SK-N-SH (cell line): ENCODE data around the gene PRKAR1A. TPM values are rescaled to one million over a fixed set of nuclear protein-coding genes. Genes with fewer than 3 reads are reported as not detected.

Experiments used
- CTCF ChIA-PET: fragments of 300-600, 350-600 bp; formaldehyde crosslinking; extraction: SDS; loops from one replicate; lab custom pipeline; 2021; lab: Yijun Ruan, JAX
- POLR2A ChIA-PET: fragments of 350-600 bp; sonication (Branson Sonifier 250); formaldehyde crosslinking; extraction: SDS; loops from one replicate; lab custom pipeline; 2020; ENCODE audit warnings: antibody characterized with exemption, inconsistent platforms; lab: Yijun Ruan, JAX
- DNase-seq: peaks from one replicate; pipeline ENCODE4 v3.0.0; 2012
- H2AFZ ChIP-seq: fragments of 200-600 bp; sonication (generic); 2 replicates; pipeline ENCODE4 v1.8.1; 2016; ENCODE audit warnings: antibody characterized with exemption, mild to moderate bottlenecking, low read depth
- H3F3A ChIP-seq: fragments of 200-600 bp; sonication (generic); replicated peaks from 2 replicates; pipeline ENCODE3; 2016; ENCODE audit warnings: antibody characterized with exemption, mild to moderate bottlenecking; ENCODE audit not compliant: insufficient read depth
- H3K27ac ChIP-seq, 2 experiments: fragments of 200-500 bp in 1 of 2; fragments of 200-600 bp in 1 of 2; sonication (Bioruptor generic) in 1 of 2; sonication (generic), shearing (Covaris generic) in 1 of 2; 2 replicates each; pipeline versions ENCODE4 v1.5.1 to v1.6.1; 2014 to 2016; ENCODE audit warnings: low read depth in 2 of 2, inconsistent platforms in 1 of 2, low read length in 1 of 2, mild to moderate bottlenecking in 1 of 2, mixed read lengths in 1 of 2
- H3K27me3 ChIP-seq: fragments of 200-600 bp; sonication (generic), shearing (Covaris generic); 2 replicates; pipeline ENCODE4 v1.6.1; 2016; ENCODE audit warnings: mixed run types; ENCODE audit not compliant: insufficient read depth
- H3K36me3 ChIP-seq, 2 experiments: fragments of 200-500 bp in 1 of 2; fragments of 200-600 bp in 1 of 2; sonication (Bioruptor generic) in 1 of 2; sonication (generic) in 1 of 2; replicated peaks in 1 of 2; 2 replicates each; pipeline versions ENCODE3 to v1.5.1; 2014 to 2016; ENCODE audit warnings: low read length in 1 of 2, mild to moderate bottlenecking in 1 of 2; ENCODE audit not compliant: insufficient read depth in 2 of 2, control insufficient read depth in 1 of 2
- H3K4me1 ChIP-seq, 2 experiments: fragments of 200-500 bp in 1 of 2; fragments of 200-600 bp in 1 of 2; sonication (Bioruptor generic) in 1 of 2; sonication (generic), shearing (Covaris generic) in 1 of 2; 2 replicates each; pipeline versions ENCODE4 v1.5.1 to v1.6.1; 2014 to 2016; ENCODE audit warnings: low read depth in 1 of 2, low read length in 1 of 2, mixed run types in 1 of 2; ENCODE audit not compliant: insufficient read depth in 2 of 2, control insufficient read depth in 1 of 2
- H3K4me2 ChIP-seq: fragments of 200-600 bp; sonication (generic), shearing (Covaris generic); 2 replicates; pipeline ENCODE4 v1.6.1; 2017; ENCODE audit warnings: mixed run types
- H3K4me3 ChIP-seq, 2 experiments: fragments of 200-500 bp in 1 of 2; fragments of 200-600 bp in 1 of 2; sonication (Bioruptor generic) in 1 of 2; sonication (generic), shearing (Covaris generic) in 1 of 2; 2 replicates each; pipeline versions ENCODE4 v1.5.1 to v1.8.1; 2014 to 2016; ENCODE audit warnings: low read depth in 2 of 2, inconsistent platforms in 1 of 2, low read length in 1 of 2, mild to moderate bottlenecking in 1 of 2, mixed read lengths in 1 of 2, moderate library complexity in 1 of 2
- H3K79me2 ChIP-seq: fragments of 200-600 bp; sonication (generic); 2 replicates; pipeline ENCODE4 v1.8.1; 2017; ENCODE audit warnings: mild to moderate bottlenecking; ENCODE audit not compliant: insufficient read depth
- H3K9ac ChIP-seq: fragments of 200-600 bp; sonication (generic); 2 replicates; pipeline ENCODE4 v1.6.1; 2017; ENCODE audit warnings: mixed run types
- H3K9me2 ChIP-seq: fragments of 200-600 bp; sonication (generic); 2 replicates; pipeline ENCODE4 v1.6.1; 2017; ENCODE audit warnings: mixed run types
- H3K9me3 ChIP-seq: fragments of 200-600 bp; sonication (generic); 2 replicates; pipeline ENCODE4 v1.6.1; 2017; ENCODE audit warnings: mixed run types, mild to moderate bottlenecking, moderate library complexity
- H4K20me1 ChIP-seq: fragments of 200-600 bp; sonication (generic); 2 replicates; pipeline ENCODE4 v1.6.1; 2017; ENCODE audit warnings: mild to moderate bottlenecking, mixed run types; ENCODE audit not compliant: insufficient read depth
- CHD2 ChIP-seq: fragments of 150-350 bp; IDR thresholded peaks from 2 replicates; pipeline ENCODE4 v1.6.1; 2018; ENCODE audit warnings: low read length; ENCODE audit not compliant: partially characterized antibody
- FOXM1 ChIP-seq: IDR thresholded peaks from 2 replicates; pipeline ENCODE4 v1.4.0; 2012; ENCODE audit warnings: low read depth, mild to moderate bottlenecking
- GABPA ChIP-seq: IDR thresholded peaks from 2 replicates; pipeline ENCODE4 v1.4.0; 2012; ENCODE audit warnings: low read depth, mild to moderate bottlenecking
- MEF2A ChIP-seq: IDR thresholded peaks from 2 replicates; pipeline ENCODE4 v1.4.0; 2012; ENCODE audit warnings: low read depth, borderline replicate concordance
- RCOR1 ChIP-seq: fragments of 150-350 bp; IDR thresholded peaks from 2 replicates; pipeline ENCODE4 v1.6.1; 2017; ENCODE audit warnings: antibody characterized with exemption, low read length
- SMC3 ChIP-seq: IDR thresholded peaks from 2 replicates; pipeline ENCODE4 v1.6.1; 2012; ENCODE audit warnings: low read depth, low read length, improper control_type of control experiment
- WGBS: methylation state at CpG from one replicate; pipeline ENCODE4 v1.1.6; 2017; ENCODE audit warnings: low lambda C conversion rate; 5-methylcytosine and 5-hydroxymethylcytosine counted together
- polyA plus RNA-seq, 3 experiments: library from polyadenylated mRNA; depleted of rRNA; stranded (reverse); fragments of >200 nt; gene quantifications; 2 replicates each; pipeline ENCODE4 v1.2.3, GENCODE V29; 2012
- TF ChIP-seq, protein P1 (sequence below): IDR thresholded peaks from 2 replicates; pipeline ENCODE4 v1.4.0; 2012; ENCODE audit warnings: low read depth, borderline replicate concordance
- TF ChIP-seq, protein P2 (sequence below): fragments of 200-600 bp; sonication (generic); IDR thresholded peaks from 2 replicates; pipeline ENCODE4 v1.6.1; 2017; ENCODE audit warnings: antibody characterized with exemption, mild to moderate bottlenecking, moderate library complexity
- TF ChIP-seq, protein P3 (sequence below): IDR thresholded peaks from 2 replicates; pipeline ENCODE4 v1.6.1; 2012; ENCODE audit warnings: mild to moderate bottlenecking, low read depth, low read length, moderate library complexity

The PRKAR1A gene
- polyA plus RNA-seq, 1 of the 3 experiments (the other 2 are of a cell fraction): 195 TPM

DNA sequence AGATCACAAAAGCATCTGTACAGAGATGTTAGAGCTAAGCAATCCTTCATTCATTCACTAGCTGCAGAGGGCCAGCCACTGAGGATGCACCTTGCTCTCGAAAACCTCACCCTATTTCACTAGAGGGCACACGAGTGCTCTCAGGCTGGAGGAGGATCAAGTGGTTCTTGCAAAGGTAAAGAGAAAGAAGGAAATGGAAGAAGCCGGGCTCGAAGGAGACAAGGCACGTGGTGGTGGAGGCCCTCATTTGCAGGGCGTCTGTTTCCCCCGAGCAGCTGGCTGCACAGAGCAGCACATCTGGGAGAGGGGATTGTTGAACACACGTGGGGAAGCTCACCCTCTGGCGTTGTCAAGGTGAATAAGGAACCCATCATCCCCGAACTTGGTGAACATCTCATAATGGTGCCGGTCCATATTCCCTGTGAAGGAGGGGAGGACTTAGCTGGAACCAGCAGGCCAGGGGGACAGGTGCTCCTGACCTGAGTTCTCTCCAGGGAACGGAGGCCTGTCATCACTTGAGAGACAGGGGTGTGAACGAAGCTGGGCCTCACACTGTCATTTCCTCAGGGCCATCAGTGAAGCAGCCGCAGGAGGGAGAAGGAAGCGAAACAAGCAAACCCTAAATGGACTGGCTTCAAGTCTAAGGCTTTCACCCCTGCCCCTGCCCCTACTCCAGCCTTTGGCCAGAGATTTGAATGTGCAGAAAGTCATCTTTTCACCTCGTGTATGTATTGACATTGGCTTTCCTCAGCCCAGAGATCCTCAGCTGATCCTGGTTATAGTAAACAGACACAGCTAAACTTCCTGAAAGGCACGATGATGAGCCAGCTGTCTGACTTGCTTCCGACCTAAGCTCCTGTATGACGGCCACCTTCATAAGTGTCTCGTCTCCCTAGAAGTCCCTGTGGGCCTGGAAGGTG, 27.6 kb downstream of the PRKAR1A start:
- Histone ChIP-seq H3K4me1 (no peaks in the 10 kb centered on the region), H3K9me2 (no peaks in the 10 kb centered on the region), H3K9me3 (no peaks in the 10 kb centered on the region), H3K9ac (no peak overlapping the region), H3K27ac (no peak overlapping the region), H3F3A (no peaks in the 10 kb centered on the region), H3K4me3 (no peak overlapping the region), H3K27me3 (no peaks in the 10 kb centered on the region), H3K4me2 (no peak overlapping the region), H3K79me2 (no peaks in the 10 kb centered on the region), H2AFZ (no peak overlapping the region), H3K36me3 (peaks cover 28 to 56% of the 10 kb centered on the region in 2 experiments), H4K20me1 (no peaks in the 10 kb centered on the region)
- ChIA-PET CTCF (interaction anchor here (1.0 to 1.4 kb wide), 3 partner anchors 29 to 103 kb away, joined by 3 read pairs; no protein-coding TSS in a partner anchor), POLR2A (interaction anchor here (0.6 kb wide), 1 partner anchor 8 kb away, joined by 3 read pairs; no protein-coding TSS in a partner anchor)
- WGBS: 93% methylated on average over 20 of the region's 20 CpGs
- TF ChIP-seq FOXM1 (no peak), CHD2 (no peak), SMC3 (no peak), RCOR1 (no peak), MEF2A (no peak), GABPA (no peak)
- TF ChIP-seq, protein P1, sequence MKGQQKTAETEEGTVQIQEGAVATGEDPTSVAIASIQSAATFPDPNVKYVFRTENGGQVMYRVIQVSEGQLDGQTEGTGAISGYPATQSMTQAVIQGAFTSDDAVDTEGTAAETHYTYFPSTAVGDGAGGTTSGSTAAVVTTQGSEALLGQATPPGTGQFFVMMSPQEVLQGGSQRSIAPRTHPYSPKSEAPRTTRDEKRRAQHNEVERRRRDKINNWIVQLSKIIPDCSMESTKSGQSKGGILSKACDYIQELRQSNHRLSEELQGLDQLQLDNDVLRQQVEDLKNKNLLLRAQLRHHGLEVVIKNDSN: no peak
- TF ChIP-seq, protein P2, sequence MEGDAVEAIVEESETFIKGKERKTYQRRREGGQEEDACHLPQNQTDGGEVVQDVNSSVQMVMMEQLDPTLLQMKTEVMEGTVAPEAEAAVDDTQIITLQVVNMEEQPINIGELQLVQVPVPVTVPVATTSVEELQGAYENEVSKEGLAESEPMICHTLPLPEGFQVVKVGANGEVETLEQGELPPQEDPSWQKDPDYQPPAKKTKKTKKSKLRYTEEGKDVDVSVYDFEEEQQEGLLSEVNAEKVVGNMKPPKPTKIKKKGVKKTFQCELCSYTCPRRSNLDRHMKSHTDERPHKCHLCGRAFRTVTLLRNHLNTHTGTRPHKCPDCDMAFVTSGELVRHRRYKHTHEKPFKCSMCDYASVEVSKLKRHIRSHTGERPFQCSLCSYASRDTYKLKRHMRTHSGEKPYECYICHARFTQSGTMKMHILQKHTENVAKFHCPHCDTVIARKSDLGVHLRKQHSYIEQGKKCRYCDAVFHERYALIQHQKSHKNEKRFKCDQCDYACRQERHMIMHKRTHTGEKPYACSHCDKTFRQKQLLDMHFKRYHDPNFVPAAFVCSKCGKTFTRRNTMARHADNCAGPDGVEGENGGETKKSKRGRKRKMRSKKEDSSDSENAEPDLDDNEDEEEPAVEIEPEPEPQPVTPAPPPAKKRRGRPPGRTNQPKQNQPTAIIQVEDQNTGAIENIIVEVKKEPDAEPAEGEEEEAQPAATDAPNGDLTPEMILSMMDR: no peak
- TF ChIP-seq, protein P3, sequence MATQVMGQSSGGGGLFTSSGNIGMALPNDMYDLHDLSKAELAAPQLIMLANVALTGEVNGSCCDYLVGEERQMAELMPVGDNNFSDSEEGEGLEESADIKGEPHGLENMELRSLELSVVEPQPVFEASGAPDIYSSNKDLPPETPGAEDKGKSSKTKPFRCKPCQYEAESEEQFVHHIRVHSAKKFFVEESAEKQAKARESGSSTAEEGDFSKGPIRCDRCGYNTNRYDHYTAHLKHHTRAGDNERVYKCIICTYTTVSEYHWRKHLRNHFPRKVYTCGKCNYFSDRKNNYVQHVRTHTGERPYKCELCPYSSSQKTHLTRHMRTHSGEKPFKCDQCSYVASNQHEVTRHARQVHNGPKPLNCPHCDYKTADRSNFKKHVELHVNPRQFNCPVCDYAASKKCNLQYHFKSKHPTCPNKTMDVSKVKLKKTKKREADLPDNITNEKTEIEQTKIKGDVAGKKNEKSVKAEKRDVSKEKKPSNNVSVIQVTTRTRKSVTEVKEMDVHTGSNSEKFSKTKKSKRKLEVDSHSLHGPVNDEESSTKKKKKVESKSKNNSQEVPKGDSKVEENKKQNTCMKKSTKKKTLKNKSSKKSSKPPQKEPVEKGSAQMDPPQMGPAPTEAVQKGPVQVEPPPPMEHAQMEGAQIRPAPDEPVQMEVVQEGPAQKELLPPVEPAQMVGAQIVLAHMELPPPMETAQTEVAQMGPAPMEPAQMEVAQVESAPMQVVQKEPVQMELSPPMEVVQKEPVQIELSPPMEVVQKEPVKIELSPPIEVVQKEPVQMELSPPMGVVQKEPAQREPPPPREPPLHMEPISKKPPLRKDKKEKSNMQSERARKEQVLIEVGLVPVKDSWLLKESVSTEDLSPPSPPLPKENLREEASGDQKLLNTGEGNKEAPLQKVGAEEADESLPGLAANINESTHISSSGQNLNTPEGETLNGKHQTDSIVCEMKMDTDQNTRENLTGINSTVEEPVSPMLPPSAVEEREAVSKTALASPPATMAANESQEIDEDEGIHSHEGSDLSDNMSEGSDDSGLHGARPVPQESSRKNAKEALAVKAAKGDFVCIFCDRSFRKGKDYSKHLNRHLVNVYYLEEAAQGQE: no peak
- no peak for DNase-seq
